Skin epidermis (tissue), 12 donors: ENCODE data around the gene RNF144A.

Experiments used
- H3K27ac ChIP-seq, 21 experiments: fragments of 200-600 bp; sonication (generic) in 11 of 21; one replicate each; pipeline ENCODE4 v1.5.0; 2020; ENCODE audit warnings: mild to moderate bottlenecking in 3 of 21, inconsistent platforms in 2 of 21, moderate library complexity in 2 of 21
- H3K4me3 ChIP-seq, 7 experiments: fragments of 200-600 bp; sonication (generic) in 2 of 7; one replicate each; pipeline ENCODE4 v1.5.0; 2020; ENCODE audit warnings: inconsistent platforms in 2 of 7, mild to moderate bottlenecking in 2 of 7, moderate library complexity in 1 of 7

RNF144A gene

DNA sequence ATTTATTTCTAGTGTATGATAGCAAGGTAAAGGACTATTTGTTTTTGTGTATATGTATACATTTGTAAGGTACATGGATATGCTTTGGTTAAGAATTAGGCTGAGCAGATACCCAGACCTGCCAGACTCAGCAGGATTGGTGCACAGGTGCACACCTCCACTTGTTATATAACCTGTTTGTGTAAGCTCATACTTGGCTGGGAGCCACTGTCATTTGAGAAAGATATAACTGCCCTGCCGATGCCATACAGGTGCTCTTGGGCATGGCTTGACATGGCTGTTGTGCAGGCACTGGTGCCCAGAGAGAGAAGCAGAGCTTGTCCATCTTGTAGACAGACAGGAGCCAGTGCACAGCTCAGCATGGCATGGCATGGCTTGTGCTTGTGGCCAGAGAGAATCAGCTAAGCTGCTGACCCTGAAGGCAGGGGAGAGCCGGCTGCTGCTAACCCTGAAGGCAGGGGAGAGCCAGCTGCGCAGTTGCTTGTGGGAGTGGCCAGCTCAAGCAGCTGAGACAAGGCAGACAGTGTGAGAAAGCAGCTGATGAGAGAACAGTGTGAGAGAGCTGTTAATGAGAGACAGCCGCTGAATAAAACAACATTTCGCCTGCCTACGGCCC lies 136.5 kb downstream of the RNF144A start:
- no peak overlapping the region for H3K27ac ChIP-seq
- no peak overlapping the region for H3K4me3 ChIP-seq

DNA sequence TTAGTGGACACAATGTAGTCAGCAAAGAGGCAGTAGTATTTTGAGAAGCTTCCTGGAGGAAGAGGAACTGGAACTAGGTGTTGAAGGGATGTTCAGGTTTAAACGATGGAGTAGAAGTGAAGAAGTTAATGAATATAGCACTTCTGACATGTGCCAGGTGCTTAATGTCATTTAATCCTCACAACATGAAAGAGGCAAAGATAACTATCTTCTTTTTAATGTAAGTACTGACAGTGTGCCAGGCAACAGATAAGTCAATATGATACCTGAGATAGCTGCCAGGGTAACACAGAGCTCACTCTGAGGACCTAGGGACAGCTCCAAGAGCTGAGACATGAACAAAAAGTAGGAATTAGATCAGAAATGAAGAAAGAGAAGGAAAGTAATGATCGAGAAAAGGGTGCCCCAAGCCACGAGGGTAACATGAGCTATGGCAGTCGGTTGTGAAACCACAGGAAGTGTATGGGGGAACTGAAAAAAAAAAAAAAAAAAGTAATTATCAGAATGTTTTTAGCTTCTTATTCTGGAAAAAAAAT lies 140.7 kb downstream of the RNF144A start:
- Histone ChIP-seq H3K27ac (peak overlapping the region in 1 of 21 experiments; percentile 21), H3K4me3 (no peak overlapping the region)

DNA sequence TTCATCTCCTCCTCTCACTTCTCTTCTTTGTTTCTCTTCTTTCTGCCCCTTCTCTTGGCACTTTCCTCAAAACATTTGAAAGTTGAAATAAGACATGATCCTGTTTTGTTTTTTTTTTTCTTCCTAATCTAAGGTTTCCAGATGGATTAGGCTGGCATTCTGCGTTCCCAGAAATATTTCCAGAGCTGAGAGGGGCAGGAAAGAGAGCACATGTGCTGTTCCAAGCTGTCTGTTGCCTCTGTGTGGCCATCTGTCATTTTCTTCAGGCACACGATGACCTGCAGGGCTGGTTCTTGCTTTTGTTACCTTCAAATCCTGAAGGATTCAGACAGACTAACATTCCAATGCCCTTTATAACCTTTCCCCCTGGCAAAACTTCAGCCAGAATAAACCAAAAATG lies 142.9 kb downstream of the RNF144A start:
- H3K4me3 ChIP-seq: no peak overlapping the region
- H3K27ac ChIP-seq: no peak overlapping the region

DNA sequence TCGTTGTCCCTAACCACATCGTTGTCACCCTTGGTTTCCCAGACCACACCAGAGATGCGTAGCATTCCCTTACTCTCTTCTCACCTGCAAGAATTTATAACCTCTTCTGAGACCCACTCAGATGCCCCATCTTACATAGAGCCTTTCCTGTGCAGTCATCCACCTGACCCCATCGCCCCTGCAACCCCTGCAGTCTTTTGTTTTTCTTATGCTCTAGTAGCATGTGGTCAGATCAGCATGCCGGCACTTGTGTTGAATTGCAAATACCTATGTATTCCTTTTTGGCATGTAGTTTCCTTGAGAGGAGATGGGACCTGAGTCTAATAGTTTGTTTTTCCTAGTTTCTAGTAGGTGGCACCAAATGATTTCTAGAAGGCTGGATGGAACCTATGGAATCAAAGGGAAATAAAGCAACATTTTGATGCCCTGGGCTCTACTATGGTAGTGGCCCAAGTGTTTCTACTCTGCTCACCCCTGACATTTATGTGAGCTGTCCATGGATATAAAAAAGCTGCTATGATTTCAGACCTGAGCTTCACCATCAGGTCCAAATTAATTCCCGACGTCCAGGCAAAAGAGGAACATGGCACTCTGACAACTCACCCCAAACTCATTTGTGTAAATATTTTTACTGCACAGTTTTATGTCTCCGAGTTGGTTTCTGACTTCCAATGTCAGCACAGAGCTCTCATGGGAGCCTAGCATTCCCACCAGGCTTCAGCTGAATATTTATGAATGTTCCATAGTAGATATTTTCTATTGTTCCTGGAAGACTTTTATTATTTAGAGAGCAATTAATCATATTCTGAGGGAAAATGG lies 143.6 kb downstream of the RNF144A start:
- H3K4me3 ChIP-seq: no peak overlapping the region
- no peak overlapping the region for H3K27ac ChIP-seq

DNA sequence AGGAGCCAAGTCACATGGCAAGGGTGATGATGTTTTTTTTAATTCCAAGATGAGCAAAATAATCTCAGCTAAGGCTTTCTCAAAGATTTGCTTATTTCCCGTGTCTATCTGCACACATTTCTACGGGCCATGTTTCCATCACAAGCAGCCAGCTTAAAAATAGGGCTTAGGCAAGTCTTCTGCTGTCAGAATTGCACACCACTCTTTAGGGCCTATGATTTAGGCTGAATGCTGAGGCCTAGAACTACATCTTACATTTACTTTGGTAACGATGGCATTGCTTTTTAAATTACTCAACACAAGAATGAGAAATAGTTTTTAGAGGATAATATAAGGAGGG lies 144.2 kb downstream of the RNF144A start:
- no peak overlapping the region for H3K4me3 ChIP-seq
- H3K27ac ChIP-seq: no peak overlapping the region

DNA sequence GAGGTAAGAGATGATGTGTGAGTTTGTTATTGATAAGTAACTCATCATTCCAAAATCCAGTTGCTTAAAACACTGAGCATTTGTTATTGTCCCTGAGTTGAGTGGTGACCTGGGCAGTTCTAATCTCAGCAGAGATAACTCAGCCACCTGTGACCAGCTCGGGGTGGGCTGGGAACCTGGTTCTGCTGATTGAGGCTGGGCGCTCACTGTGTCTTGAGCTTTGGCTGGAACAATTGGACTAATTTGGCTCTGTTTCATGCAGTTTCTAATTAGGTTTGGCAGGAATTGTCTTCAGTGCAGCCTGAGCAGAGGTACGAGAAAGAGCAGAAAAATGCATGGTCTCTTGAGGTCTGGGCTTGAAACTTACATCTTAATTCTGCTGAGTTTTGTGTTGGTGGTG lies 144.7 kb downstream of the RNF144A start:
- Histone ChIP-seq H3K4me3 (no peak overlapping the region), H3K27ac (no peak overlapping the region)

DNA sequence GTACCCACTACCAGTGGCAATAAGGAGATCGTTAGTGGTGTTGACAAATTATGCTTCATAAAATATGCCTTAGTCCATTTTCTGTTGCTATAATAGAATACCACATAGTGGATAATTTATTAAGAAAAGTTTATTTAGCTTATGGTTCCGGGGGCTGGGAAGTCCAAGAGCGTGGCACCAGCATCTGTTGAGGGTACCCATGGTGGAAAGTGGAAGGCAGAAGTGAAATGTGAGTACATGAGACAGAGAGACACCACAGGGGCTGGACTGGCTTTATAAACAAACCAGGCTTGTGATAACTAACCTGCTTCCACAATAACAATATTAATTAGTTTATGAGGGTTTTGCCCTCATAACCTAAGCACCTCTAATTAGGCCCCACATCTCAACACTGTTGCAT lies 146.6 kb downstream of the RNF144A start:
- H3K27ac ChIP-seq: no peak overlapping the region
- no peak overlapping the region for H3K4me3 ChIP-seq

DNA sequence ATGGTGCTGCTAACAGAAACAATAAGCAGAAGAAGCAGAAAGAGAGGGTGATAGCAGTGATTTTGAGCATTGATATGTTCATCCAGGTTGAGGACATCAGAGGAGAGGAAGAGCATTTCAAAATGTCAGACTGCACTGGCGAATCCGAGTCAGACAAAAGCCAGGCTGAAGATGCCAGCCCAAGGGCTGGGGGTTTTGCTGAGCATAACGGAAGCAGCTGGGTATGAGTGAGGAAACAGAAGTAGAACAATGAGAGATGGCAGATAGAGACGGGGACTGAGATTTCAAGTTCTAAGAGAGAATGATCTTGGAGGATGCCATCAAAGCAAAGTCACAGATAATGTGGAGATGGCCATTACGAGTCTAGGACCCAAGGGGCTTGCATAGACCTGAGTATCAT lies 151.2 kb downstream of the RNF144A start:
- no peak overlapping the region for H3K27ac ChIP-seq
- no peak overlapping the region for H3K4me3 ChIP-seq

DNA sequence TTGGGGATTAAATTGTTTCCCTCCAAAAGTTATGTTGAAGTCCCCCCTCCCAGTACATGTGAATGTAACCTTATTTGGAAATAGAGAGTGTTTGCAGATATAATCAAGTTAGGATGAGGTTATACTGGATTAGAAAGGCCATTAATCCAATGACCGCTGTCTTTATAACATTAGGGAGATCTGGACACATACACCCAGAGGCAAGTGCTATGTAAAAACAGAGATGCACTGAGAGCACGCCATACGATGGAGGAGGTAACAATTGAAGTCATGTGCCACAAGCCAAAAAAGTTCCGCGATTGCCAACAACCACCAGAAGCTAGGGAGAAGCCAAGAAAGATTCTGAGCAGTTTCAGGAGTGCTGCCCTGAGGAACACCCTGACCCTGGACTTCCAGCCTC lies 153.3 kb downstream of the RNF144A start:
- no peak overlapping the region for H3K4me3 ChIP-seq
- no peak overlapping the region for H3K27ac ChIP-seq

DNA sequence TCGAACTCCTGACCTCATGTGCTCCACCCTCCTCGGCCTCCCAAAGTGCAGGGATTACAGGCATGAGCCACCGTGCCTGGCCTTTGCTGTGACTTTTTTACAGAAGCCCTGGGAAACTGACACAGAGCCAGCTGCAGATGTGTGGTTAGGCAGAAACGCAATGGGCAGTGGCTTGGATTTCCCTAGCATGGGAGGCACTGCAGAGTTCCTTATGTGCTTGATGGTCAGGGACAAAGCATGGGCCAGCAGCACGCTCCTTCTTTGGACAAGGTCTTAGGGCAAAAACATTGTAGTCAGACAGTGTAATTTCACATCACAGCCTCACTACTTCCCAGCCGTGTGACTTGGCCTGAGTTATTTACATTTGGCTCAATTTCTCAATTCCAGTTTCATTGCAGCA lies 153.9 kb downstream of the RNF144A start:
- no peak overlapping the region for H3K27ac ChIP-seq

DNA sequence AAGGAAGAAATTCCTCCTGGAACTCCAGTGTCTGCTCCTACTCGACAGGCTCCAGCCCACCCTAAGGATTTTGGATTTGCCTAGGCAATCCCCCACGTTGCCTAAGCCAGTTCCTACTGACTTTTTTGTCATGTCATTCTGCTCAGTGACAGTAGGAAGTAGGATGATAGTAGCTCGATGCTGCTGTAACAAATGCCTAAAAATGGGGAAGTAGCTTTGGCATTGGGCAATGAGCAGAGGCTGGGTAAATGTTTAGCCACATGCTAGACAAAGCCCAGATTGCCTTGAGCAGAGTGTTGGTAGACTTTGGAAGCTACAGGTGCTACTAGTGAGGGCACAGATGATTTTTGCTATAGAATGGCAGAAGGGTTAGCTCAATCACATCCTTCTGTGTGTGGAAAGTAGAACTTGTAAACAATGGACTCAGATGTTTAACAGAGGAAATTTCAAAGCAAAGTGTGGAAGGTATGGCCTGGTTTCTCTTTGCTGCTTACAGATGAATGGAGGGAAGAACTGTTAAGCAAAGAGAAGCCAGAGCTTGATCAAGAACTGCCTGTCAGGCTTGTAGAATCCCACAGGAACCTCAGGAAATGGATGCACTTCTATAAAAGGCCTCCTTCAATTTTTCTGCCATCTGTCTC lies 154.8 kb downstream of the RNF144A start:
- H3K27ac ChIP-seq: no peak overlapping the region
- no peak overlapping the region for H3K4me3 ChIP-seq

More for the DNA sequence above, 153.9 kb downstream of the RNF144A start:
- no peak overlapping the region for H3K4me3 ChIP-seq

DNA sequence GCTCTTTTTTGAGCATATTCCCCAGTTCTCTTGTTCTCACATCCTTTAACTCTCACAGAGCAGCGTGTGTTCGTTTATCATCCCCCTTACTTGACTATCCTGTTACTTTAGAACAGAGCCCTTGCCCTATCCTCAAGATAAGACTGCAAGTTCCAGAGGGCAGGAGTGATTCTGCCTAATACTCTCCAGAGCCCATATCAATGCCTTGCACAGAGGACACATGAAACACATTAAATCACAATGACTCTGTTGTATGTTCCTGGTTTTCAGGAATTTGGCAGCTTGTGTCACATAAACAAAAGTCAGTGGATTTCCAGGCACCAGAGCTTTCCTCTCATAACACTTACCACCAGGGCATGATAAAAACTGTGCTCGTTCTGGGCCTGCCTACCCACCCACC lies 156.7 kb downstream of the RNF144A start:
- Histone ChIP-seq H3K4me3 (no peak overlapping the region), H3K27ac (peak overlapping the region in 1 of 21 experiments; percentile 3)

DNA sequence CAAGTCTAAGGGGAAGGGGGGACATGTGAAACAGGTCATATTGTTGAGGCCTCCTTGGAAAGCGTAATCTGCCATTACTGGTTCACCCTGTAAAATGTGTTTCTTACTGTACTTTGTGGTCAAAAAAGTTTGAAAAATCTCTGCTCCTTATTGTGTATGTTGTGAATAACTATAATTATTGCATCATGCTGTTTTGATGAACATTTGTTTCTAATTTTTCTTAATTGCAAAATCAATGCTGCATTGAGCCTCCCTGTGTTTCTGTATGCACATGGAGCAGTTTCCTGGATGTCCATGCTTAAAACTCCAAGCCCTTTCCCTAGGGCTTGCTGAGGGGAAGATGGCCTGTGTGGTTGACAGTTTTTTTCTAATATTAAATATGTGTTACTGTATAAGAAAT lies 158.6 kb downstream of the RNF144A start:
- Histone ChIP-seq H3K27ac (no peak overlapping the region), H3K4me3 (no peak overlapping the region)

DNA sequence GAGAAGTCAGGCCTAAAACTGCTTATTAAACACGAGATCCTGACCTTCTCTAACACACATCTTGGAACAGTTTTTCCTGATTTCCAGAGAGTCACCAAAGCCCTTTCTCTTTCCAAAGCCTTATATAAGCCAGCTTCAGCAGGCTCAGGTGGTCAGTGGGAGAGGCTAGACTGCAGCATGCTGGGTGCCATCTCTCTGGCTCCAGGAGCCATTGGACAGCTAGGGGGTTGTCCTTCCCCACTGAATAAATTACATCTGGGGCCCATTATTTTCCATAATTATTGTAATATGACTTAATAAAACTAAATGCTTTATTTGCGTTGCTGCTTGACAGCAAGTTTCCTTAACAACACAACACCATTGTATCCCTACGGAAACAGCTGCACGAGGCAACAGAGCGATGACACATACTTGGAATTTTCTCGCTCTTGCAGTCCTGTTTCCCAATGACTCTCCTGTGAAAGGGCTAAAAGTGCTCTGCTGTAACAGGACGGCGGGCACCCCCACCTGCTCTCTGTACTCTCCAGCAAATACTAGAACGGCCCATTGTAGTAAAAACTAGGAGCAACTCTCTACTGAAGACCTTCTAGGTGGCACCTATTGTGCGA lies 160.6 kb downstream of the RNF144A start:
- H3K4me3 ChIP-seq: no peak overlapping the region
- H3K27ac ChIP-seq: peak overlapping the region in 8 of 21 experiments; percentile 4 to 73 (median 31)

DNA sequence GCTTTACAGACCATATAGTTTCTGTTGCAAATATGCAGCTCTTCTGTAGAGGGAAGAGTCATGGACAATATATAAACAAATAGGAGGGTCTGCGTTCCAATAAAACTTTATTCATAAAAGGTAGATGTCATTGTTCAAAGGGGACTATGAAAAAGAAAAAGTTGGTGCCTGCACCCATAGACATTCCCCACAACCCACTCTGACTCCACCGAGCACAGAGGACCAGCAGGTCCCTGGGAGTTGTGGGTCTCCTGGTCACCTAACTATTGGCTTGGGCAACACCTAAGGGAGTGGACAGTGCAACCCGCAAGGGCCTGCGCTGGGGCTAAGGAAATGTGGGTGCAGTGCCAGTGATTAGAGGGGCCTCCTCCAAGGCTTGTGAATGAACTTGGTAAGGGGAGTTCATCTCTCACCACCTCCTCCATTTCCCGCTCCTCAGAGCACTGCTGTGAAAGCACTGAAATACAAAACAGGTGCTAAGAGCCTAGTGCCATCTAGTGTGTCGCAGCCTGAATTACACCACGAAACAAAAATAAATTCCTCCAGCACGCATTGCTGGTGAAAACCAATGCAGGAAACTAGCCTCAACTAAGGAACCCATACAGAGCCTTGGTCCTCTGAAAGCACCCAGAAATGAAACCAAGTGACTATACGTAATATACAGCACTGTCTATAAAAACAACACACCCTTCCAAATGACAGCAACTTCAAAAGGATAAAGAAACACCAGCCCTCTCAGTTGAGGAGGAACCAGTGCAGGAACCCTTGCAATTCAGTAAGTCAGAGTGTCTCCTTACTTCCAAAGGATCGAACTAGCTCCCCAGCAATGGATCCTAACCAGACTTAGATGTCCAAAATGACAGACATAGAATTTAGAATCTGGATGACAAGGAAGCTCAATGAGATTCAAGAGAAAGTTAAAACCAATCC lies 166.6 kb downstream of the RNF144A start:
- H3K27ac ChIP-seq: peak overlapping the region in 1 of 21 experiments; percentile 51
- H3K4me3 ChIP-seq: no peak overlapping the region

DNA sequence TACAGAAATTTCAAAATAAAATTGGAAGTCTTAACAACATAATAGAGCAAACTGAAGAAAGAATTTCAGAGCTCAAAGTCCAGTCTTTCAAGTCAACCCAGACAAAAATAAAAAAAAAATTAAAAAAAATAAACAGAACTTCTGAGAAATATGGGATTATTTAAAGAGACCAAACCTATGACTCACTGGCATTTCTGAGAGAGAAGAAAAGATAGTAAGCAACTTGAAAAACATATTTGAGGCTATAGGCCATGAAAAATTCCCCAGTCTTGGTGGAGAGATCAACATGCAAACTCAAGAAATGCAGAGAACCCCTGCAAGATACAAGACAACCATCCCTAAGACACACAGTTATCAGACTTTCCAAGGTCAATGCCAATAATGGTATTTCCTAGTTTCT lies 167.4 kb downstream of the RNF144A start:
- Histone ChIP-seq H3K4me3 (no peak overlapping the region), H3K27ac (peak overlapping the region in 1 of 21 experiments; percentile 51)

DNA sequence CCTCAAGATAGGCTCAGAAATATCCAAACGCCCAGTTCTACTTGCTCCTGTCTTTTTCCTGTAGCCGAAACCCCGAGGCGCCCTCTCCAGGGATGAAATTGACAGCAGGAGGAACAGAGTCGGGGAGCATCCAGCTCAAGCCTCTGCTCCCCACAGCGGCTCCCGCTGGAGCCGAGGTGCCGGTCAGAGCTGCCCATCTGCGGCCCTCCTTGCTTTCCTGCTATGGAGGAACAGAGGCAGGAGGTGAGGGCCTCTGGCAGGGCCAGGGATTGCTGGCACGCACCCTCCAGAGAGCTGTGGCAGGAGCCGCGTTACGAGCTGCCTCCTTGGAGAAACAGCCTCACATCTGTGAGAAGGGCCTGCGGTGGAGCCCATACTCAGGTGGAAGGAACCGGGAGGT lies 172.1 kb downstream of the RNF144A start:
- H3K4me3 ChIP-seq: no peak overlapping the region
- H3K27ac ChIP-seq: no peak overlapping the region

DNA sequence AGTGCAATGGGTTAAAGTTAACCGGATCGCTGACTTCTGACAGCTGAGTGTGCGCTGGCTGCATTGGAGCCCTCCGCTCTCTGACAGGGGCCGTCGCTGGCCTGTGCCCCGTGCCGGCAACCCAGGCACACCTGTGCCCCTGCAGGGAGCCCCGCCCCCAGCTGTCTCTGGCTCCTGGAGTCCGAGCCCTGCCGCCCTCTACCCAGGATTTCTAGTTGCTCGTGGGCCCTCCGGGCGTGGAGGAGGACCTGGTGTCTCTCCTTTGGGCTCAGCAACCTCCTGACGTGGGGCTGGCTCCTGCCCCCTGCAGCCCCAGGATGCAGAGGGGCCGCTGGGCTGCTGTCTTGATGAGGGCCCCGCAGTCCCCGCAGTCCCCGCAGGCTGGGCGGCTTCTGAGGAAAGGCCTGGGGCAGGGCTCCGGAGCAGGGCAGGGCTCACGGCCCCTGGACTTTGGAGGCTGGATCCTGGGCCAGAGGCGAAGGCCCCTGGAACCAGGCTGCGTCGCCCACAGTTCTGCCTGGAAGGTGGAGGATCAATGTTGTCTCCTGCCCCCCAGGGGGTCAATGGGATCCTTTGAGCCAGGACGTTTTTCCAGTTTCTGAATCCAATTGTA lies 172.8 kb downstream of the RNF144A start:
- H3K27ac ChIP-seq: no peak overlapping the region
- H3K4me3 ChIP-seq: no peak overlapping the region

DNA sequence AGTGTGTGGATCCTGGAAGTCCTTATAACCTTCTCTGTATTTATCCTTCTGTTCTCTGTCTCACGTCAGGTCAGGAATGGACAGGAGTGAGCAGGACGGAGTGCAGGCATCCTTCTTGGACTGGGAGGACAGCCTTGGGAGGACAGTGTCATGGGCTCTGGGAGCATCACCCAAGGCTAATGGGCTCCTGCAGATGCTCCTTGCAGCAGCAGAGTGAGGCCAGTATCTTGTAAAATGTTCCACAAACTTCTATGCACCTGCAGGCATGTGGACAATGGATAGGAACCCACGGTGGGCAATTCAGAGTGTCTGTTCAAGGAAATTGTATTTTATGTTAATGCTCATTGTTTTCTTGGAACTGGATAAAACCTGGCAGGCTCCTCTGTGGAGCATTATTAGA lies 176.2 kb downstream of the RNF144A start:
- Histone ChIP-seq H3K27ac (no peak overlapping the region), H3K4me3 (no peak overlapping the region)
